ENCODE data around the gene COX6A2.

The COX6A2 gene

DNA sequence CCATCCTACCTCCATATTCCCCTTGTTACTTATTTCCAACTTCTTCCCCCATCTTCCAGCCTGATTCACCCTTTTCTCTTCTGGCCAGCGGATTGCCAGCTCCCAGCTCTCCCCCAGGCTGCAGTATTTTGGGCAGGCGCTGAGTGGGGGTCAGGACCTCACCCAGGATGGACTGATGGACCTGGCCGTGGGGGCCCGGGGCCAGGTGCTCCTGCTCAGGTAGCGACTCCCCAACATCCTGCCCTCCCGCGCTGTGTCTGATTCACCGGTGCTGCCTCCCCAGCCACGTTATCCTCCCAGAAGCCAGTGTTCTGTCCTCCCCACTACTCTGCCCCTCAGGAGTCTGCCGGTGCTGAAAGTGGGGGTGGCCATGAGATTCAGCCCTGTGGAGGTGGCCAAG, 15.4 kb downstream of the COX6A2 start:
- no peak overlapping the region for H3K27ac ChIP-seq
- H3K4me3 ChIP-seq (ENCODE audit: low read depth, low read length), result no peak overlapping the region
- no peak for DNase-seq
- in situ Hi-C loops (cut with HindIII; ENCODE audit: low pct_ligation_motif_present, low sequenced_read_pairs), result no loop called here
- H3K27me3 ChIP-seq (replicated peaks), result no peaks in the 10 kb centered on the region
- no peaks in the 10 kb centered on the region for H3K36me3 ChIP-seq (replicated peaks)
- TF ChIP-seq, protein P1, sequence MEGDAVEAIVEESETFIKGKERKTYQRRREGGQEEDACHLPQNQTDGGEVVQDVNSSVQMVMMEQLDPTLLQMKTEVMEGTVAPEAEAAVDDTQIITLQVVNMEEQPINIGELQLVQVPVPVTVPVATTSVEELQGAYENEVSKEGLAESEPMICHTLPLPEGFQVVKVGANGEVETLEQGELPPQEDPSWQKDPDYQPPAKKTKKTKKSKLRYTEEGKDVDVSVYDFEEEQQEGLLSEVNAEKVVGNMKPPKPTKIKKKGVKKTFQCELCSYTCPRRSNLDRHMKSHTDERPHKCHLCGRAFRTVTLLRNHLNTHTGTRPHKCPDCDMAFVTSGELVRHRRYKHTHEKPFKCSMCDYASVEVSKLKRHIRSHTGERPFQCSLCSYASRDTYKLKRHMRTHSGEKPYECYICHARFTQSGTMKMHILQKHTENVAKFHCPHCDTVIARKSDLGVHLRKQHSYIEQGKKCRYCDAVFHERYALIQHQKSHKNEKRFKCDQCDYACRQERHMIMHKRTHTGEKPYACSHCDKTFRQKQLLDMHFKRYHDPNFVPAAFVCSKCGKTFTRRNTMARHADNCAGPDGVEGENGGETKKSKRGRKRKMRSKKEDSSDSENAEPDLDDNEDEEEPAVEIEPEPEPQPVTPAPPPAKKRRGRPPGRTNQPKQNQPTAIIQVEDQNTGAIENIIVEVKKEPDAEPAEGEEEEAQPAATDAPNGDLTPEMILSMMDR (IDR thresholded peaks at IDR 0.05; ENCODE audit: low read depth, low read length, missing control alignments), result no peak

DNA sequence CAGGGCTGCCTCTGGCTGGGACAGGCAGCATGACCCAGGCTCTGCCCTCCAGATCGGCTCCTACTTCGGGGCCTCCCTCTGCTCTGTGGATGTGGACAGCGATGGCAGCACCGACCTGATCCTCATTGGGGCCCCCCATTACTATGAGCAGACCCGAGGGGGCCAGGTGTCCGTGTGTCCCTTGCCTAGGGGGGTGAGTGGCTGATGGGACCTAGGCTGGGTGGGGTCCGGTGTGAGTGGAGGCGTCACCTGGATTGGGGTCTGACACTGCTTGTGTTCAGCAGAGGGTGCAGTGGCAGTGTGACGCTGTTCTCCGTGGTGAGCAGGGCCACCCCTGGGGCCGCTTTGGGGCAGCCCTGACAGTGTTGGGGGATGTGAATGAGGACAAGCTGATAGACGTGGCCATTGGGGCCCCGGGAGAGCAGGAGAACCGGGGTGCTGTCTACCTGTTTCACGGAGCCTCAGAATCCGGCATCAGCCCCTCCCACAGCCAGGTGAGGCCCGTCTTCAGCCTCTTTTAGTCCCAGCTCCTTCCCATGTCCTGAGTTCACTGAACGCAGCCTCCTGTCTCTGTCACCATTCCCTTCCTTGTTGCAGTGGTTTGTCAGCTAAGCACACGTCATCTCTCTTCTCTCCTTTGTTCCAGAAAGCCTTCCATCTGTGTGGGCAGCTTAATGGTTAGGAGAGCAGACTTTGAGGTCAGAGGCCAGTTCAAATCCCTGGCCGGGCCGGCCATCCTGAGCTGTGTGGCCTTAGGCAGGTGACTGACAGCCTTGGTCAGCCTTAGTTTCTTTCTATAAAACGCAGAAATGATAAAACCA, 16.9 kb downstream of the COX6A2 start:
- no peak overlapping the region for H3K4me3 ChIP-seq (ENCODE audit: low read depth, low read length)
- H3K36me3 ChIP-seq (replicated peaks), result no peaks in the 10 kb centered on the region
- no peak for DNase-seq
- in situ Hi-C loops (cut with HindIII; ENCODE audit: low pct_ligation_motif_present, low sequenced_read_pairs), result no loop called here
- no peaks in the 10 kb centered on the region for H3K27me3 ChIP-seq (replicated peaks)
- no peak overlapping the region for H3K27ac ChIP-seq
- TF ChIP-seq, protein P1 (IDR thresholded peaks at IDR 0.05; ENCODE audit: low read depth, low read length, missing control alignments), result no peak

DNA sequence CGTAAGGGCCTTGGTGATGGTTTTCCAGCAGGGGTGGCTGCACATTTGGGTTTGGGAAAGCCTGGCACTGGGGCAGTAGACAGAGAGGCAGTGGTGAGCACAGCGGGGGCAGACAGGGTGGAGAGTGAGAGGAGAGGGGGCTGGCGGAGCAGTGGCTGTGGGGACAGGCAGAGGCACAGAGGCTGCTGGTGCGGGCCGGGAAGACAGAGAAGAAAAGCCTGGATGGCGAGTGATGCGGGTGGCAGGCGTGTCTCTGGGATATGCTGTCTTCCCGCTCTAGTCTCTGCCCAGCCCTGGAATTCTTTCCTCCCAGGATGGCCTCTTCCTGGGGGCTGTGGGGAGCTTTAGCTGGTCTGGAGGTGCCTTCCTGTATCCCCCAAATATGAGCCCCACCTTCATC, 18.1 kb downstream of the COX6A2 start:
- no peak for DNase-seq
- TF ChIP-seq, protein P1 (IDR thresholded peaks at IDR 0.05; ENCODE audit: low read depth, low read length, missing control alignments), result no peak
- Histone ChIP-seq H3K36me3 (replicated peaks) (no peaks in the 10 kb centered on the region), H3K4me3 (ENCODE audit: low read depth, low read length) (no peak overlapping the region), H3K27me3 (replicated peaks) (no peaks in the 10 kb centered on the region), H3K27ac (no peak overlapping the region)
- in situ Hi-C loops (cut with HindIII; ENCODE audit: low pct_ligation_motif_present, low sequenced_read_pairs), result no loop called here

DNA sequence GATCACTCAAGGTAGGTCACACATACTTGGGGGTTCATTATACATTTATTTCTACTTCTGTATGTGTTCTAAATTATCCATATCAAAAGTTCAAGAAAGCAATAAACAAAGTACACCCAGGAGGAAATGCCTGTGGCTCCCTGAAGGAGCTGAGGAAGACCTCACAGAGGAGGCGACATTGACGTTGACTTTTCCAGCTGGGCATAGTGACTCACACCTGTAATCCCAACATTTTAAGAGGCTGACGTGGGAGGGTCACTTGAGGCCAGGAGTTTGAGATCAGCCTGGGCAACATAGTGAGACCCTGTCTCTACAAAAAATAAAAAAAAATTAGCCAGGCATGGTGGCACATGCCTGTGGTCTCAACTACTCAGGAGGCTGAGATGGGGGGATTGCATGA, 18.7 kb downstream of the COX6A2 start:
- in situ Hi-C loops (cut with HindIII; ENCODE audit: low pct_ligation_motif_present, low sequenced_read_pairs), result no loop called here
- TF ChIP-seq, protein P1 (IDR thresholded peaks at IDR 0.05; ENCODE audit: low read depth, low read length, missing control alignments), result no peak
- DNase-seq, result no peak
- Histone ChIP-seq H3K27me3 (replicated peaks) (no peaks in the 10 kb centered on the region), H3K4me3 (ENCODE audit: low read depth, low read length) (no peak overlapping the region), H3K36me3 (replicated peaks) (no peaks in the 10 kb centered on the region), H3K27ac (no peak overlapping the region)

DNA sequence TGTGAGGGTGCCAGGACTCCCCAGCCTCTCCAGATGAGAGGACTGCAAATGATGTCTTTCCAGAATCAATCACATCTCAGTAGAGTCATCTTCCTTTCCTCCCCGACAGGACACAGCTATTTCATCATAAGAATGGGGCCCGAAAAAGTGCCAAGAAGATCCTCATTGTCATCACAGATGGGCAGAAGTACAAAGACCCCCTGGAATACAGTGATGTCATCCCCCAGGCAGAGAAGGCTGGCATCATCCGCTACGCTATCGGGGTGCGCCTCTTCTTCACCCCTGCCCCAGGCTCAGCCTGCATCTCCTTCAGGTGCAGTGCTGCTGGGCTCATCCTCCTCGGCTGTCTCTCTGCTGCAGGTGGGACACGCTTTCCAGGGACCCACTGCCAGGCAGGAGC, 20.8 kb downstream of the COX6A2 start:
- Histone ChIP-seq H3K27ac (no peak overlapping the region), H3K36me3 (replicated peaks) (no peaks in the 10 kb centered on the region), H3K27me3 (replicated peaks) (no peaks in the 10 kb centered on the region), H3K4me3 (ENCODE audit: low read depth, low read length) (no peak overlapping the region)
- TF ChIP-seq, protein P1 (IDR thresholded peaks at IDR 0.05; ENCODE audit: low read depth, low read length, missing control alignments), result no peak
- in situ Hi-C loops (cut with HindIII; ENCODE audit: low pct_ligation_motif_present, low sequenced_read_pairs), result no loop called here
- DNase-seq, result no peak
